Right lobe of liver (tissue), 6 donors: ENCODE data around the gene LMTK2. TPM values are rescaled to one million over a fixed set of nuclear protein-coding genes. Genes with fewer than 3 reads are reported as not detected.

Experiments used
- ATAC-seq, 4 donors: fragments of 200-7000 bp; cut with Tn5 transposase; one replicate each; pipeline ENCODE4 v1.9.1; 2020; ENCODE audit warnings: mild to moderate bottlenecking in 4 of 4, moderate library complexity in 4 of 4
- DNase-seq, 3 donors: peaks; one replicate each; pipeline ENCODE4 v3.0.0-alpha.2; 2020
- H3K27ac ChIP-seq, 3 donors: fragments of 200-600 bp; one replicate each; pipeline ENCODE4 v1.8.0; 2022
- H3K27me3 ChIP-seq, 2 donors: fragments of 200-600 bp; one replicate each; pipeline ENCODE4 v1.8.0; 2022
- H3K36me3 ChIP-seq, 4 donors: fragments of 200-600 bp; sonication (generic) in 1 of 4; one replicate each; pipeline versions ENCODE4 v1.5.1 to v1.8.0; 2017 to 2022; ENCODE audit warnings: control low read depth in 1 of 4
- H3K4me1 ChIP-seq, 4 donors: fragments of 200-600 bp; sonication (generic) in 1 of 4; one replicate each; pipeline versions ENCODE4 v1.5.1 to v1.8.0; 2017 to 2022; ENCODE audit warnings: control low read depth in 1 of 4
- H3K4me3 ChIP-seq, 3 donors: fragments of 200-600 bp; one replicate each; pipeline ENCODE4 v1.8.0; 2022
- H3K9me3 ChIP-seq, 4 donors: fragments of 200-600 bp; sonication (generic) in 1 of 4; one replicate each; pipeline versions ENCODE4 v1.5.1 to v1.8.0; 2017 to 2022; ENCODE audit warnings: control low read depth in 1 of 4
- CTCF ChIP-seq, 4 donors: fragments of 200-600 bp in 3 of 4; fragments of 450-650 bp in 1 of 4; IDR thresholded peaks; one replicate each; pipeline versions ENCODE4 v1.5.1 to v1.8.0; 2016 to 2022; ENCODE audit warnings: antibody characterized with exemption in 4 of 4, mild to moderate bottlenecking in 2 of 4
- POLR2A ChIP-seq: fragments of 450-650 bp; IDR thresholded peaks from one replicate; pipeline ENCODE4 v1.6.1; 2017; ENCODE audit warnings: antibody characterized with exemption, mild to moderate bottlenecking
- WGBS: methylation state at CpG from one replicate; pipeline ENCODE4 v1.1.6; 2018; ENCODE audit warnings: low coverage, low lambda C conversion rate; ENCODE audit not compliant: insufficient coverage; ENCODE audit errors: missing lambda C conversion rate; 5-methylcytosine and 5-hydroxymethylcytosine counted together
- intact Hi-C, 2 donors: fragments of 100-400 bp; cut with DNase I; formaldehyde crosslinking; loops; one replicate each; pipeline versions ENCODE4 v1.11.2 to v1.14.1; 2022
- total RNA-seq, 6 experiments: library from RNA; depleted of rRNA in 2 of 6; stranded (reverse); fragments of >200 nt in 2 of 6; fragmentation: NEBNext Ultra II Directional in 3 of 6; extraction: Animal tissue kit (Norgen Biotek cat#: 25700) in 3 of 6; gene quantifications; one replicate each; pipeline versions ENCODE4 v1.1.0 to v1.2.4, GENCODE V29; 2016 to 2023
- donor health status: DM: no; HTN: yes; CAD: no.
- donor health status: DM: no; HTN: no; CAD: no.
- donor health status: DM: no; HTN: no; CAD: no.
- donor health status: DM: no; HTN: yes; CAD: no.
- donor health status: DM: no; HTN: yes; CAD: no.

Gene LMTK2
- total RNA-seq, 6 experiments from 2014 or later, result 9.4 to 16.7 (median 13.9) TPM

GRCh38 chr7:98211676-98212531, 105.2 kb downstream of the LMTK2 start:
- TF ChIP-seq POLR2A, result peak; percentile 12
- no peak for TF ChIP-seq CTCF (IDR thresholded peaks at IDR 0.05)
- no peaks in the 10 kb centered on the region for H3K4me1 ChIP-seq
- DNase-seq (peak in 2 of 3 donors; percentile 59 to 67), ATAC-seq (peak; percentile 65 to 73 (median 72))
- peak overlapping the region; percentile 30 to 51 (median 48) for H3K4me3 ChIP-seq
- no peaks in the 10 kb centered on the region for H3K27me3 ChIP-seq
- intact Hi-C loops, result no loop called here
- H3K9me3 ChIP-seq, result no peaks in the 10 kb centered on the region
- no peak overlapping the region for H3K27ac ChIP-seq
- no peaks in the 10 kb centered on the region for H3K36me3 ChIP-seq
- WGBS, result 0% methylated on average over 4 of the region's 49 CpGs

GRCh38 chr7:98212532-98213041, 105.9 kb downstream of the LMTK2 start:
- TF ChIP-seq POLR2A, result no peak
- no peak for TF ChIP-seq CTCF (IDR thresholded peaks at IDR 0.05)
- no peaks in the 10 kb centered on the region for H3K36me3 ChIP-seq
- no peaks in the 10 kb centered on the region for H3K4me1 ChIP-seq
- no peaks in the 10 kb centered on the region for H3K9me3 ChIP-seq
- no peak overlapping the region for H3K4me3 ChIP-seq
- intact Hi-C loops, result no loop called here
- H3K27me3 ChIP-seq, result no peaks in the 10 kb centered on the region
- H3K27ac ChIP-seq, result no peak overlapping the region
- peak; percentile 19 to 49 (median 32) for DNase-seq
- WGBS, result no CpG with 5 or more reads among the region's 30 CpGs
- no peak for ATAC-seq

- DNase-seq, result peak; percentile 16 to 28 (median 22)
- H3K36me3 ChIP-seq, result no peaks in the 10 kb centered on the region
- intact Hi-C loops, result no loop called here
- no peak overlapping the region for H3K27ac ChIP-seq
- no peaks in the 10 kb centered on the region for H3K27me3 ChIP-seq
- H3K4me3 ChIP-seq, result no peak overlapping the region
- H3K9me3 ChIP-seq, result no peaks in the 10 kb centered on the region
- no peak for ATAC-seq
- TF ChIP-seq CTCF (IDR thresholded peaks at IDR 0.05), result no peak
- no peak for TF ChIP-seq POLR2A
- no CpG with 5 or more reads among the region's 8 CpGs for WGBS
- H3K4me1 ChIP-seq, result no peaks in the 10 kb centered on the region
These were observed 106.7 kb downstream of the LMTK2 start for GRCh38 chr7:98213296-98213887.

- no peaks in the 10 kb centered on the region for H3K9me3 ChIP-seq
- no peaks in the 10 kb centered on the region for H3K27me3 ChIP-seq
- peak in 2 of 3 donors; percentile 32 to 52 for DNase-seq
- intact Hi-C loops, result no loop called here
- TF ChIP-seq POLR2A (no peak), CTCF (IDR thresholded peaks at IDR 0.05) (no peak)
- no CpG with 5 or more reads among the region's 25 CpGs for WGBS
- H3K36me3 ChIP-seq, result no peaks in the 10 kb centered on the region
- no peak overlapping the region for H3K4me3 ChIP-seq
- ATAC-seq, result peak in 1 of 4 donors; percentile 6
- no peaks in the 10 kb centered on the region for H3K4me1 ChIP-seq
- no peak overlapping the region for H3K27ac ChIP-seq
These were observed 107.5 kb downstream of the LMTK2 start for GRCh38 chr7:98213888-98214810.
